GM19238 (cell line): Measurements from ENCODE around the gene NR2E3.

Experiments used
- DNase-seq: peaks from one replicate; pipeline ENCODE4 v3.0.0; 2011; ENCODE audit warnings: low spot score; ENCODE audit not compliant: insufficient read length

The NR2E3 gene

GRCh38 chr15:71810256-71811035 lies at the start of gene NR2E3:
NR2E3 (plus strand) TSS chr15:71810554; CDS start chr15:71810744, 190 bp downstream.
- no peak for DNase-seq

DNA sequence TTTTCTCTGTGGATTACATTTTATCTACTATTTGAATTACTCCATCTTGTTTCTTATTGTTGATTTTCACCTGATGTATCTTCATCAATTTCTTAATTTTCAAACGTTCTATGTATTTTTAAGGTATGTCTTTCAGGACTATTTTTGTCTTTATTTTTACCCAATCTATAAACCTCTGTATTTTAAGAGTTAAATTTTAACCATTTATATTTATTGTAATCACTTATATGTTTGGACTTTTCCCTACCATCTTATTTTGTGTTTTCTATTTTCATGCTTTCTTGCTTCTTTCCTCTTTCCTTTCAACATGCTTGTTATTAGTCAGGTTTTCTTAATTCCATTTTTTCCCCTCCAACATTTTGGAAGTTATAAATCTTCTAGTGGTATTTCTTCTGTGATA lies 49.5 kb upstream of the NR2E3 start:
- DNase-seq, result no peak

- no peak for DNase-seq
Observed at GRCh38 chr15:71761649-71762048, 48.7 kb upstream of the NR2E3 start.

DNA sequence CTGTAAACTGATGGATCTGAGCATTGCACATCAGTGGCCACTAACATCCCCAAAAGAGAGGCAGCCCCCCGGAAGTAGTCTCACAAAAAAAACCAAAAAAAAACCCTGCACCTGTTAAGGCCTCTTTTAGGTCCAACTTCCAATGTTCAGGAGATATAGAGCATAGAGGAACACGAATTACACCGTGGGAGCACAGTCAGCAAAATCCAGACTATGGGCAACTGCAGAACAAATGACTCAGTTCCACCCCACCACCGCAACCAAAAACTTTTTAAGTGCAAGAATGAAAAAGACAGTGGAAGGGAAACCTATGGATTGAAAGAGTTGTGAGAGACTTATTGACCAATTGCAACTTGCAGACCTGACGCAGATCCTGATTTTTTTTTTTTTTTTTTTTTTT lies 42.2 kb upstream of the NR2E3 start:
- no peak for DNase-seq

DNA sequence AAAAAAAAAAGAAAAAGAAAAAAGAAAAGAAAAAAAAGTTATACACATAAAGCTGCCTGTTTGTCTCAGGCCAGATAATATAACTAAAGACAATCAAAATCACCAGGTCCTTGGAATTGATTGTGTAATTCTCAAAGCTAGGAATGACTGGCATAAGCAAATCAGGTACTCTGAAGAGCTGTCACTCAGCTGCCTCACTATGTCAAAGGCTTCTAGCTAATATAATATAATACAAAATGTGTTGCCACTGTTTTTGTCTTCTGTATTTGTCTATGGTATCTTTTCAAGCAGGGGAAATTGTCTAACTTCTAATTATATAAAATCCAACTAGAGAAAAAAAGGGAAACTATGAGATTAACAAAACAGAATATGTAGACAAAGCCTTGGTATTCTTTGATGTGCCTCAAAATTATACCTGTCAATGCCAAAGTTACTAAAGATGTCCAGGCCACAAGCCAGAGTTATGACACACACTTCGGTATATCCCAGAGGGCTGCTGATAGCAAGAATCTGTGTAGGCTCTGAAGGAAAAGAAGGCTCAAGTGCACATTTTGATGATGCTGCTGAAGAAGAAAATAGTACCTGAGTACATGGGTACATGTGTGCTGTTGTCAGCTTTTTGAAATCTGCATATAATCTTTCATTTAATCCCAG lies 37.0 kb upstream of the NR2E3 start:
- DNase-seq, result no peak

DNA sequence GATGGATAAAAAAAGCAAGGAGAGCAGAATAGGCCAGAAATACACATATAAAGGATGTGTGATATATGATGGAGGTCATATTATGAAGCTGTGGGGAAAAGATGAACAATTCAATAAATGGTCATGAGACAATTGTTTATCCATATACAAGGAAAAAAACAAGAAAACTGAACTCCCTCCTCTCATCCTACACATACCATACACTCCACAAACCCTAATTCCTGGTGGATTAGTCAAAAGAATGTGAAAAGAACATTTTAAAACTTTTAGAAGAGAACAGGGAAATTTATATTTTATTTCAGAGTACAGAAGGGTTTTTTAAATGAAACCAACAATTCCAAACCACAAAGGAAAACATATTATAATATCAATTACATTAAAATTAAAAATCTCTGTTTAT lies 34.5 kb upstream of the NR2E3 start:
- DNase-seq, result no peak

DNA sequence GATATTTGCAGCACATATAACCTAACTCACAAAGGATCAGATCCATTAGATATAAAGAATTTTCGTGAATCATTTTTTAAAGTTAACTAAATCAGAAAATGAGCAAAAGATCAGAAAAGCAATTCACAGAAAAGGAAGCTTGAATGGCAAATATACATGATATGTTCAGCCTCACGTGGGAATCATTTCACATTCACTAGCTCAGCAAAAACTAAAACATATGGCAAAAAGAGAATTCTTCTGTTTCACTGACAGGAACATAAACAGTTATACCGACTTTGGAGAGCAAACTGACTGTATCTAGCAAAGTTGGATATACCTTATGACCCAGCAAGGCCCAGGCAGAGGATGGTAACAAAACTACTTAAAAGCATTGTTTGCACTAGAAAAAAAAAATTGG lies 34.0 kb upstream of the NR2E3 start:
- no peak for DNase-seq

GRCh38 chr15:71777216-71777943 lies 33.0 kb upstream of the NR2E3 start:
- DNase-seq, result no peak

- no peak for DNase-seq
Observed at GRCh38 chr15:71779073-71779797, 31.1 kb upstream of the NR2E3 start.

DNA sequence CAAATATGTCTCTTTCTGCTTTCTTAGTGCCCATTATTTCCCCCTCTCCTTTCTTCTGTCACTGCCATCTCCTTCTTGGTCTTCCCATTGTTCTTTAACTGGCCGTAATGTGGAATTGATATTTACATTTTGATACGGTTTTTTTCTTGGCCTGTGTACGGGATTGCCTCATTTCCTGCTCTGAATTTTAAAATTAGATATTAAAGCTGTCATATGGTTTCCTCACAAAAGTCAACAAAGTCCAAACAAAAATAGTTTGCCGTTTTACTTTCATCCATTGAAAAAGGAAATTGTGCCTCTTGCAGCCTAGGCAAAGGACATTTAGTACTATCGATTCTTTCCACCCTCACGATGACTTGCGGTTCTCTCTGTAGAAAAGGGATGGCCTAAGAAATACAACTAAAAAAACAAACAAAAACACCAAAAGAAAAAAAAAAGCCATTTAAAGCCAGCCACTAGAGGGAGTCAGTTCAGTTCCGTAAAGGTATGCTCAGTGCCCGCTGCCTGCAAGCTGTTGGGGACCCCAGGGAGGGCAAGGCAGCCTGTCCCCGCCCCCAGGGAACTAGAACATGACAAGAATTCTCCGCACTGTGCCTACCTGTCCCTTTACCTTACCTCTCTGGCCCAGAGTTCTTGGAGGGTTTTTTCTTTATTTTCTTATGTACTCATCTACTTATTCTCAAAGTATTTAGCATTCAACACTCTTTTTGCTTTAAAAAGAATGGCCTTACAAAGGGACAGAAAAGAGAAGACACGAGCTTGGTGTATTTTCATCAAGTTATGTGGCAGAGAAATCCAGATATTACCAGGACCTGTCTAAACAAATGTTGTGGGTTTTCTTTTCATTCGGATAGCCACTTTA lies 30.0 kb upstream of the NR2E3 start:
- peak; percentile 60 for DNase-seq

DNA sequence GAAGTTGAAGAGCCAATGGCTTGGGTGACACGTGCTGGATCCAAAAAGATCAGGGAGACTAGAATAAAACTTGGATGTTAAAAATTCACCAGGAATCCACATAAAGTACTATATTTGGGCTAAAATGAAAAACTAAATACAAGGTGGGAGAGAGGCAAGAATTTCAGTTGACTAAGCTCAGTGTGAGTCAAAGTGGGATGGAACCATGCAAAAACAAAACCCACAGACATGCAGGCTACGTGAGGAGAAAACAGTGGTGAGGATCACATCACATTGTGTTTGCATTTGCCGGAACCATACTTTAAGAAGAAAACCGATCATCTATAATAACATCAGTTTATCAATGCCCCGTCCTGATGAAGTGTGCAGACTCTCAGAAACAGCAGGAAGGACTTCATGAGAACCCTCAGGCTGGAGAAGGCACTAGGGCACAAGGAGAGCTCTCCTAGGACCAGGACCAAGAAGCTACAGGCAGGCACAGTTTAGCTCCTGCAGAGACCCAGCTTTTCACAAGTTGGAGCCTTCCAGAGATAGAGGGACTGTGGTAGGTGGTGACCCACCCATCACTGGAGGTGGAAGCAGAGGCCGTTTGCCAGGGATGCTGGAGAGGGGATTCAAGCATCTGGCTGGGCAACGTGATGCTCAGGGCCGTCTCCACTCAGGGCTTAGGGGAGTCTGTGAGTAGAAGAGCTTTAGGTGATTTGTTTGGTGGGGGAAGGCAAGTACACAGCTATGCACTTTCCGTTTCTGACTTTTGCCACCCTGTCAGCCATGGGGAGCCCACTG lies 29.0 kb upstream of the NR2E3 start:
- DNase-seq, result no peak

DNA sequence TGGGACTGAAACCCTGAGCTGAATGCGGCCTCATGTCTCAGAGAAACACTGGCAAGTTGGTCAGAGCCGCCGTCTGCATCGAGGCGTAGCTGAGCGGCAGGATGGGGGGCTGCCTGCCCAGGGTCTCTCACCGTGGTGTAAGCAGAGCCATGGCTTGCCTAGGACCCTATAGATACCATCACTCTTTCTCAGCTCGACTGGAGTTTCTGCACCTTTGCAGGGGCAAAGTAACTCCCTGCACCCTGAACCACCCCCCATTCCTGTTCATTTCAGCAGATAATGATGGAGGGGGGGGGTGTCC lies 28.4 kb upstream of the NR2E3 start:
- DNase-seq, result no peak

GRCh38 chr15:71782422-71783165 lies 27.8 kb upstream of the NR2E3 start:
- DNase-seq, result no peak

GRCh38 chr15:71784719-71785118 lies 25.6 kb upstream of the NR2E3 start:
- DNase-seq, result no peak

- DNase-seq, result no peak
Observed at GRCh38 chr15:71785996-71786395, 24.4 kb upstream of the NR2E3 start.

GRCh38 chr15:71786673-71787072 lies 23.7 kb upstream of the NR2E3 start:
- no peak for DNase-seq

DNA sequence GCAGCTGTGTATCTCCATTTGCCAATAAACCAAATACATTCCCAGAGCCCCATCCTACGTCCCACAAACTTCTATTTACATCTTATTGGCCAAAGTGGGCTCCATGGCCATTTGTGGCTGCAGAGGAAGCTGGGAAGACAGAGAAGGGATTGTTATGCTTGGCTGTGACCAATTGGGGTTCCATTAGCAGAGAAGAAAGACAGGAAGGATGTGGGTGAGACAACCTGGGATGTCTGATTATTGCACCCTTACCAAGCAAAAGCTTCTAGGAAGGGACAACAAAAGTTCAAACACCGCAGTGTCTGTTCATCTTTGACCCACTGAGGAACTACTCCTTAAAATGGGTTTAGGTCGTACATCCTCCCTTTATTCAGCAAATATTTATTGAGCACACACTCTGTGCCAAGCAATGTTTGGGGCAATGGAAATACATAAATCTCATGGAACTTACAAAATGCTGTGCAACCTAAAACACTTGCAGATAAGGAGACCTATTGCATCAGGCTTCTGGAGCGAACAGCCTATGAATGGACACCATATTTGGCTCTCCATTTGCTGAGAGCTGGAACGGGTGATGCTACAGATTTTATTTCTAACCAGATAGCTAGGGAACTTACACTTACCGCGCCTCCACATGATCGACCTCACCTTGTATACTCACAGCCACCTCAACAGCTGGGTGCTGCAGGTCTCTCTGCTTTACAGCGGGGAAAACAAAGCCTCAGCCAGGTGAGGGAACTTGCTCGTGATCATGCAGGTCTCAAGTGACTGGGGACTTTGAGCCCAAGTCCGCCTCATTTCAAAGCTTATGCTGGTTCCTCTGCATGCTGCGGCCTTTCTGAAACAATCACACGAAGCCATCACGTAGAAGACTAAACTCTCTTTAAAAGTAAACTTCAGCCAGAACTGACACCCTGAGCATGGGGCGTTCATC lies 21.4 kb upstream of the NR2E3 start:
- no peak for DNase-seq

DNA sequence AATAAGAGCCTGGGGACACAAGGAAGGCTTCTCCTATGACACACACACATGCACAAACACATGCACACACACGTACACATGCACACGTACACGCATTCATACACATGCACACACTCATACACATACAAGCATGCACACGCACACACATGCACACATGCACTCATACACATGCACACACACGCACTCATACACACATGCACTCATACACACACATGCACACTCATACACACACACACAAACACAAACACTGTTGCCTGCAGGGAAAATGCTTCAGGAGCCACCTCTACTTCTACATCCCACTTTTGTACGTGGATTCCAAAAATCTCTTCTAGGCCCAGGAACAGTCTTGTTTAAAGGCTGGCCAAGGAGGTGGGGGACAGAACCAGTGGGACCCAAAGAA lies 20.7 kb upstream of the NR2E3 start:
- no peak for DNase-seq
